Liver (tissue), 9 donors: ENCODE measurements around the gene CAMKK1. TPM values are rescaled to one million over a fixed set of nuclear protein-coding genes. Genes with fewer than 3 reads are reported as not detected.

Source experiments
- DNase-seq: peaks from one replicate; pipeline ENCODE4 v3.0.0-alpha.2; 2017; ENCODE audit warnings: low spot score
- H3K27ac ChIP-seq, 2 donors: one replicate each; pipeline ENCODE4 v1.7.0; 2013; ENCODE audit warnings: inconsistent platforms in 2 of 2, low read length in 2 of 2, control low read depth in 1 of 2, low read depth in 1 of 2, mild to moderate bottlenecking in 1 of 2
- H3K27me3 ChIP-seq, 4 donors: one replicate each; pipeline versions ENCODE4 v1.6.1 to v1.7.0; 2013; ENCODE audit warnings: low read length in 3 of 4, inconsistent platforms in 1 of 4, mild to moderate bottlenecking in 1 of 4, moderate library complexity in 1 of 4; ENCODE audit not compliant: control insufficient read depth in 4 of 4, insufficient read depth in 4 of 4
- H3K36me3 ChIP-seq, 4 donors: one replicate each; pipeline versions ENCODE4 v1.6.1 to v1.7.0; 2013; ENCODE audit warnings: low read length in 3 of 4, mild to moderate bottlenecking in 3 of 4, low read depth in 1 of 4, moderate library complexity in 1 of 4; ENCODE audit not compliant: control insufficient read depth in 4 of 4, insufficient read depth in 3 of 4
- H3K4me1 ChIP-seq, 4 donors: one replicate each; pipeline versions ENCODE4 v1.6.1 to v1.7.0; 2013; ENCODE audit warnings: low read length in 3 of 4, mild to moderate bottlenecking in 3 of 4, moderate library complexity in 1 of 4; ENCODE audit not compliant: control insufficient read depth in 4 of 4, insufficient read depth in 4 of 4
- H3K4me3 ChIP-seq, 3 donors: one replicate each; pipeline versions ENCODE4 v1.6.1 to v1.7.0; 2013; ENCODE audit warnings: low read length in 3 of 3, control low read depth in 1 of 3, low read depth in 1 of 3, mild to moderate bottlenecking in 1 of 3
- H3K9ac ChIP-seq, 2 donors: one replicate each; pipeline ENCODE4 v1.7.0; 2013; ENCODE audit warnings: low read length in 2 of 2, mild to moderate bottlenecking in 2 of 2, moderate library complexity in 2 of 2, control low read depth in 1 of 2, low read depth in 1 of 2
- H3K9me3 ChIP-seq, 4 donors: one replicate each; pipeline versions ENCODE4 v1.6.1 to v1.7.0; 2013; ENCODE audit warnings: low read length in 3 of 4; ENCODE audit not compliant: control insufficient read depth in 4 of 4
- EGR1 ChIP-seq, 2 donors: IDR thresholded peaks; 2 replicates each; pipeline ENCODE4 v1.6.1; 2016 to 2018; ENCODE audit warnings: antibody characterized with exemption in 2 of 2, low read depth in 2 of 2
- GABPA ChIP-seq, 2 donors: IDR thresholded peaks in 1 of 2; conservative IDR thresholded peaks in 1 of 2; 2 replicates each; pipeline ENCODE4 v1.6.1; 2016; ENCODE audit warnings: antibody characterized with exemption in 2 of 2, mild to moderate bottlenecking in 1 of 2, moderate library complexity in 1 of 2
- HNF4A ChIP-seq, 2 donors: conservative IDR thresholded peaks; 2 replicates each; pipeline ENCODE4 v1.6.1; 2016; ENCODE audit warnings: antibody characterized with exemption in 2 of 2, mild to moderate bottlenecking in 2 of 2
- HNF4G ChIP-seq: IDR thresholded peaks from 2 replicates; pipeline ENCODE4 v1.6.1; 2016; ENCODE audit warnings: antibody characterized with exemption
- JUND ChIP-seq, 2 donors: IDR thresholded peaks; 2 replicates each; pipeline ENCODE4 v1.6.1; 2016; ENCODE audit warnings: antibody characterized with exemption in 2 of 2
- NR2F2 ChIP-seq: IDR thresholded peaks from 2 replicates; pipeline ENCODE4 v1.6.1; 2016; ENCODE audit warnings: antibody characterized with exemption
- TAF1 ChIP-seq: conservative IDR thresholded peaks from 2 replicates; pipeline ENCODE4 v1.6.1; 2016; ENCODE audit warnings: antibody characterized with exemption, mild to moderate bottlenecking
- YY1 ChIP-seq: IDR thresholded peaks from 2 replicates; pipeline ENCODE4 v1.6.1; 2016; ENCODE audit warnings: antibody characterized with exemption, mild to moderate bottlenecking
- WGBS: extraction: QIAGEN DNeasy Blood & Tissue Kit; methylation state at CpG from one replicate; pipeline ENCODE4 v1.1.7; 2013; 5-methylcytosine and 5-hydroxymethylcytosine counted together
- polyA plus RNA-seq, 2 donors: library from polyadenylated mRNA; stranded (reverse) in 1 of 2; unstranded in 1 of 2; fragments of 200-250 nt in 1 of 2; fragments of >200 nt in 1 of 2; fragmentation: Nextera tagmentation in 1 of 2; extraction: Ambion mirVana in 1 of 2; gene quantifications; one replicate each; pipeline versions ENCODE4 v1.2.1 to v1.2.3, GENCODE V29; 2013 to 2015
- total RNA-seq, 2 donors: library from RNA; depleted of rRNA; stranded (reverse); fragments of >200 nt; gene quantifications; one replicate each; pipeline ENCODE4 v1.2.3, GENCODE V29; 2014
- TF ChIP-seq, protein P1 (sequence below): IDR thresholded peaks from 2 replicates; pipeline ENCODE4 v1.6.1; 2016; ENCODE audit warnings: antibody characterized with exemption
- TF ChIP-seq, protein P2 (sequence below): IDR thresholded peaks from 2 replicates; pipeline ENCODE4 v1.6.1; 2016; ENCODE audit warnings: antibody characterized with exemption
- donor health status: healthy.
- donor health status: healthy.
- donor health status: healthy.
- donor health status: healthy.
- donor health status: healthy.

CAMKK1 gene
- total and polyA plus RNA-seq, 4 donors = 0.24 to 0.67 (median 0.50) TPM

DNA sequence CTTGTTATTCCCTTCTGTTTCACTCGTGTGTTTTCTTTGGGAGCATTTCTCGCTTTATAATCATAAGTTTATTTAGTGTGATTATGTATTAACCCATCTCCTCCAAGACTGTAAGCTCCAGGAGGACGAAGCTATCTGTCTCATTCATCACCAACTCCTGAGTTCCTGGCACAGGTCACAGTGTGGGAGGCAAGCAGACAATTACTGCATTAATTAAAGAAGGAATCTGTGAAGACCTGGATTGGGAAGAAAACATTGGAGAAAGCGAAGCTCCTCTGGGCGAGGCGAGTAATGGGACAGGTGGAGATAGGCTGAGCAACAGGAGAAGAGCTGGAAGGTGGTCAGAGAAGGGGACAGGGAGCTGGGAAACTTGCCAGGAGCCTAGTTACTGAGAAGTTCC, 7.8 kb upstream of the CAMKK1 start:
- Histone ChIP-seq H3K4me3 (no peak overlapping the region), H3K9me3 (no peaks in the 10 kb centered on the region), H3K9ac (no peak overlapping the region), H3K4me1 (no peaks in the 10 kb centered on the region), H3K36me3 (no peaks in the 10 kb centered on the region), H3K27me3 (no peaks in the 10 kb centered on the region), H3K27ac (no peak overlapping the region)
- DNase-seq = no peak
- no peak for TF ChIP-seq JUND (IDR thresholded peaks at IDR 0.05)
- no peak for TF ChIP-seq YY1
- TF ChIP-seq, protein P1, sequence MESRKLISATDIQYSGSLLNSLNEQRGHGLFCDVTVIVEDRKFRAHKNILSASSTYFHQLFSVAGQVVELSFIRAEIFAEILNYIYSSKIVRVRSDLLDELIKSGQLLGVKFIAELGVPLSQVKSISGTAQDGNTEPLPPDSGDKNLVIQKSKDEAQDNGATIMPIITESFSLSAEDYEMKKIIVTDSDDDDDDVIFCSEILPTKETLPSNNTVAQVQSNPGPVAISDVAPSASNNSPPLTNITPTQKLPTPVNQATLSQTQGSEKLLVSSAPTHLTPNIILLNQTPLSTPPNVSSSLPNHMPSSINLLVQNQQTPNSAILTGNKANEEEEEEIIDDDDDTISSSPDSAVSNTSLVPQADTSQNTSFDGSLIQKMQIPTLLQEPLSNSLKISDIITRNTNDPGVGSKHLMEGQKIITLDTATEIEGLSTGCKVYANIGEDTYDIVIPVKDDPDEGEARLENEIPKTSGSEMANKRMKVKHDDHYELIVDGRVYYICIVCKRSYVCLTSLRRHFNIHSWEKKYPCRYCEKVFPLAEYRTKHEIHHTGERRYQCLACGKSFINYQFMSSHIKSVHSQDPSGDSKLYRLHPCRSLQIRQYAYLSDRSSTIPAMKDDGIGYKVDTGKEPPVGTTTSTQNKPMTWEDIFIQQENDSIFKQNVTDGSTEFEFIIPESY = no peak
- no peak for TF ChIP-seq NR2F2
- TF ChIP-seq GABPA (IDR thresholded peaks at IDR 0.05 in 1 of 2, conservative IDR thresholded peaks at IDR 0.05 in 1 of 2) = no peak
- WGBS = 76% methylated on average over 6 of the region's 6 CpGs

DNA sequence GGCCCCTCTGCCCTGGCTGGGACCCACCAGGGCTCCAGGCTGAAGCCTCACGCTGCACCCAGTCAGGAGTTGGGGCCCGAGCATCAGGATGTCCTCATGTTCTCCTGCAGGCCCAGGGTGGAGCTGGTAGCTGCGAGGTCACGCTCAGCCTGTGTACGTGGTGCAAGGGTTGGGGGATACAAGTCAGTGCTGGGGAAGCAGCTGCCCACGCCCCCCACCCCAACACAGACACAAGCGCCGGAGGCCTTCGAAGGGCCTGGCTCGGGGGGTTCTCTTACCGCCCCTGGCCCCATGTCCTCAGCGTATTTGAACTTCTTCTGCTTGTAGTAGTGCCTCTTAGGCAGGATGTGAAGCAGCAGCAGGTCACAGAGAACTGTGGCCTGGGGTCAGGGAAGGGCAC, 4.9 kb upstream of the CAMKK1 start:
- Histone ChIP-seq H3K27ac (no peak overlapping the region), H3K4me1 (peaks cover 2 to 9% (median 5%) of the 10 kb centered on the region in 4 donors), H3K9me3 (no peaks in the 10 kb centered on the region), H3K4me3 (no peak overlapping the region), H3K27me3 (no peaks in the 10 kb centered on the region), H3K9ac (no peak overlapping the region), H3K36me3 (no peaks in the 10 kb centered on the region)
- 92% methylated on average over 12 of the region's 12 CpGs for WGBS
- no peak for TF ChIP-seq HNF4G
- no peak for TF ChIP-seq HNF4A (conservative IDR thresholded peaks at IDR 0.05)
- no peak for DNase-seq

DNA sequence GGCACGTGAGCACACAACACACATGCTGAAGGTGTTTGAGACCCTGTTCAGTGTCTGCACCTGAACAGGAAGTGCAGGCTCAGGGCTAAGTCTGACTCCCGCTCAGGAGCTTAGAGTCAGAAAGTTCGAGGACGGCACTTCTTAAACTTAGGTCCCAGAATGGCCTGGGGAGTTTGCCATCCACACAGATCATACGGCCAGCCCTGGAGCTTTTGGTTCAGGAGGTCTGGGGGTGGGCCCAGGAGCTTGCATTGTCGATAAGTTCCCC, 4.0 kb upstream of the CAMKK1 start:
- Histone ChIP-seq H3K4me1 (peaks cover 2 to 17% (median 7%) of the 10 kb centered on the region in 4 donors), H3K4me3 (no peak overlapping the region), H3K27me3 (no peaks in the 10 kb centered on the region), H3K36me3 (no peaks in the 10 kb centered on the region), H3K9ac (no peak overlapping the region), H3K27ac (no peak overlapping the region), H3K9me3 (no peaks in the 10 kb centered on the region)
- TF ChIP-seq NR2F2 = no peak
- TF ChIP-seq, protein P2, sequence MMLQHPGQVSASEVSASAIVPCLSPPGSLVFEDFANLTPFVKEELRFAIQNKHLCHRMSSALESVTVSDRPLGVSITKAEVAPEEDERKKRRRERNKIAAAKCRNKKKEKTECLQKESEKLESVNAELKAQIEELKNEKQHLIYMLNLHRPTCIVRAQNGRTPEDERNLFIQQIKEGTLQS = no peak
- no peak for TF ChIP-seq YY1
- TF ChIP-seq TAF1 = no peak
- 93% methylated on average over 6 of the region's 6 CpGs for WGBS
- DNase-seq = no peak

DNA sequence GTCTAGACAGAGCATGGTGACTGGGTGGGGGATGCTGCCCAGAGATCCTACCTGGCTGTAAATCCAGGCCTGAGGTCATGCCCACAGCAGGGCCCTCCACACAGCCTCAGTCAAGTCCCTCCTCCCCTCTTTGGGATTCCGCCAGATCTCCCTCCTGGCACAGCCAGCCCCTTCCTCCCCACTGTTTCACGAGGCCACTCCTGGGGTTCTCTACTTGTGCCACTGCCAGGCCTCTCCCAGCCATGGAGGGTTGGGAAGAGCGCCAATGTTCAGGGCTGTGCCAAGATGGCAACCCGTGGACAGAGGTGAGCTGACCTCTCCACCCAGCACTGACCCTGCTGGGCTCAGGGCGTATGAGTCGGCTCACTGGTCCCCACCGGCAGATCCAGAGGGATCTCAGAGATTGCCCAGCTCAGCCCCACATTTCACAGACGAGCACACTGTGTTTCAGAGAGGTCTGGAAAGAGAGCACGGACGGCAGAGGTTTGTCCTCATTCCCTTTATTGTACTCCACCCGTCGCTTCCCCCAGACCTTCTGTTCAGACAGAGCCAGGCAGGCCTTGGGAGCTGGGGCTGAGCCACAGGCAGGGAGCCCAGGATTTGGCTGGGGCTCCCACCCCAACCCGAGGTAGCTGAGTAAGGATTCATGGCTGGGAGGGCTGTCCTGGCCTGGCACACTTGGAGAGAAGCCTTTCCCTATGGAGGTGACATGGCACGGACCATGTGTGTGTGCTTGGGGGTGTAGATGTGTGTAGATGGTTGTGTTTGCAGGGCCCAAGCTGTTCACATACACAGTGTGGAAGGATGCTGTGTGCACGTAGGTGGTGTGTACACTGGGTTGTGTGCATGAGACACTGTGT, 3.5 kb upstream of the CAMKK1 start:
- 76% methylated on average over 15 of the region's 15 CpGs for WGBS
- peaks cover 2 to 19% (median 8%) of the 10 kb centered on the region in 4 donors for H3K4me1 ChIP-seq
- H3K9ac ChIP-seq = no peak overlapping the region
- H3K9me3 ChIP-seq = no peaks in the 10 kb centered on the region
- no peaks in the 10 kb centered on the region for H3K36me3 ChIP-seq
- TF ChIP-seq EGR1 (IDR thresholded peaks at IDR 0.05; ENCODE audit: low read depth in 2 of 2) = no peak
- TF ChIP-seq TAF1 = no peak
- TF ChIP-seq, protein P1 = no peak
- TF ChIP-seq HNF4A (conservative IDR thresholded peaks at IDR 0.05) = no peak
- H3K27ac ChIP-seq = no peak overlapping the region
- DNase-seq = no peak
- H3K4me3 ChIP-seq = no peak overlapping the region
- H3K27me3 ChIP-seq = no peaks in the 10 kb centered on the region
